ENCODE data around the gene DNAH3.
"Not testable (repeated sequence)": the region's sequence is repeated elsewhere in the genome, so short reads cannot be mapped to it uniquely, and the experiment has no call there.

Gene DNAH3

DNA sequence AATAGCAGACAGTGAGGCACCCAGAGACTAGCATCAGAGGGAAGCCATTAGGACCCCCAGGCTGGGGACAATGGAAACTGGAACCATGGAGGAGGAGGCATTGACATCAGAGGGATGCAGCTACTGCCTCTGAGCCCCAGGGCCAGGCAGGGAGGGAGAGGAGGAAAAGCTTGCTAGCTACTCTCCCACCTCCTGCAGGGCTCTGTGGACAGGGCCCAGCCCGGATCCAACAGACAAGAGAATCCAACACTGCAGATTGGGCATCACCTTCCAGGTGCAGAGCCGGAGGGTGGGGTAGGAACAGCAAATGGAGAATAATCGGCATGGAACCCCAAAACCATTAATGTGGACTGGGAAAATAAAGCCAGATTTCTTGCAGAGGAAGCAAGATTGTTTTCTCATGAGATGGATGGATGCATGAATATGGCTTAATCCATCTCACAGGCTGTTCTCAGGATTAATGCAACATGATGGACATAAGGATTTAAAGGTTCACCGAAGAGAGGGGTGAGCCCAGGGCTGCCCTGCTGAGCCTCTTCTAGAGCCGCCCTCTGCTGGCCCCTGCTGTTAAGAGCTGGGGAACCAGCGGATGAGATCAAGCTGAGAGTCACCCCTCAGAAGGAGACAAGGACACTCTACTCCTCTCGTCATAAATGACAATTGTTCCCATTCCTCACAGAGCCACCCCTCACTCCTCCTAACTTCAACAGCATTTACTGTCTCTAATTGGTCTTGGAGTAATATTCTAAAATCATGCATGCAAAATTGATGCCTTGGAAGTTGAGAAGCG lies 48.8 kb downstream of the DNAH3 start:
- TF ChIP-seq, protein P1, sequence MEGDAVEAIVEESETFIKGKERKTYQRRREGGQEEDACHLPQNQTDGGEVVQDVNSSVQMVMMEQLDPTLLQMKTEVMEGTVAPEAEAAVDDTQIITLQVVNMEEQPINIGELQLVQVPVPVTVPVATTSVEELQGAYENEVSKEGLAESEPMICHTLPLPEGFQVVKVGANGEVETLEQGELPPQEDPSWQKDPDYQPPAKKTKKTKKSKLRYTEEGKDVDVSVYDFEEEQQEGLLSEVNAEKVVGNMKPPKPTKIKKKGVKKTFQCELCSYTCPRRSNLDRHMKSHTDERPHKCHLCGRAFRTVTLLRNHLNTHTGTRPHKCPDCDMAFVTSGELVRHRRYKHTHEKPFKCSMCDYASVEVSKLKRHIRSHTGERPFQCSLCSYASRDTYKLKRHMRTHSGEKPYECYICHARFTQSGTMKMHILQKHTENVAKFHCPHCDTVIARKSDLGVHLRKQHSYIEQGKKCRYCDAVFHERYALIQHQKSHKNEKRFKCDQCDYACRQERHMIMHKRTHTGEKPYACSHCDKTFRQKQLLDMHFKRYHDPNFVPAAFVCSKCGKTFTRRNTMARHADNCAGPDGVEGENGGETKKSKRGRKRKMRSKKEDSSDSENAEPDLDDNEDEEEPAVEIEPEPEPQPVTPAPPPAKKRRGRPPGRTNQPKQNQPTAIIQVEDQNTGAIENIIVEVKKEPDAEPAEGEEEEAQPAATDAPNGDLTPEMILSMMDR (IDR thresholded peaks at IDR 0.05; ENCODE audit: extremely low read depth, insufficient read depth, missing control alignments) = peak; percentile 41
- DNase-seq (ENCODE audit: low spot score) = no peak
- in situ Hi-C loops (cut with MboI; ENCODE audit: low pct_unique_long_range_greater_than_20kb, low sequenced_read_pairs, unreplicated experiment) = no loop called here

DNA sequence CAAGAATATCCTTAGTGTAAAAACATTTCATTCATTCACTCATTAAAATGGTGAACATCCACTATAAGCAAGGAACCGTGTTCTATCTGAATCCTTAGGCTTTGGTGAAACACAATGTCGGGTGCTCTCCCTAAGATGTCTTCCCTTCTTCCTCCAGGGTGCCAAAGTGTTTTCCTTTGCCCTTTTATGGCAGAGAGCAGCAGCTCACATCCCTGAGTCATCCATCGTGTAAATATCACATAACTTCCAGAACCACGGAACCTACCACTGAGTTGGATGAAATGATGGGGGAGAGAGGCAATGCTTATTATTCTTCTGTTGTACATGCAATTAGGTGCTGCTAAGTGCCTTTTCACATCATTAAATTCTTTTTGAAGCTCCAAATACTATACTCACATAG lies 50.2 kb downstream of the DNAH3 start:
- DNase-seq (ENCODE audit: low spot score) = no peak
- in situ Hi-C loops (cut with MboI; ENCODE audit: low pct_unique_long_range_greater_than_20kb, low sequenced_read_pairs, unreplicated experiment) = no loop called here
- TF ChIP-seq, protein P1 (IDR thresholded peaks at IDR 0.05; ENCODE audit: extremely low read depth, insufficient read depth, missing control alignments) = no peak

DNA sequence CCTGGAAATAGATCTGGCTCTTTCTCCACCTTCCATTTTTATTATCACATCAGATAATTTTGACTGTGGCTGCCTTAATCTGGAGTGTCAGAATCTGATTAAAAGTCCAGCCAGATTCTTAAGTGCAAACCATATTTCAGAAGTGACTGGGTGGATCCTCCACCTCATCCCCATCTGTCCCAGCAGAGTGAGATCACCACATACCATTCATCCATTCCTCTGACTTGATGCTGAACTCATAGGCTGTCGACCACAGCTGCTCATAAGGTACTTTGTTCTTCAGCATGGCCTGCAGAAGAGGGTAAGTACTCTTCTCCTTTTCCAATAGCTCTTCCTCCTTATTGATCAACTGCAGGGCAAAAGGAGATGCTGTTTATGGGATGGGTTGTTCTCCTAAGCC lies 53.5 kb downstream of the DNAH3 start:
- DNase-seq (ENCODE audit: low spot score) = no peak
- in situ Hi-C loops (cut with MboI; ENCODE audit: low pct_unique_long_range_greater_than_20kb, low sequenced_read_pairs, unreplicated experiment) = no loop called here
- TF ChIP-seq, protein P1 (IDR thresholded peaks at IDR 0.05; ENCODE audit: extremely low read depth, insufficient read depth, missing control alignments) = no peak

DNA sequence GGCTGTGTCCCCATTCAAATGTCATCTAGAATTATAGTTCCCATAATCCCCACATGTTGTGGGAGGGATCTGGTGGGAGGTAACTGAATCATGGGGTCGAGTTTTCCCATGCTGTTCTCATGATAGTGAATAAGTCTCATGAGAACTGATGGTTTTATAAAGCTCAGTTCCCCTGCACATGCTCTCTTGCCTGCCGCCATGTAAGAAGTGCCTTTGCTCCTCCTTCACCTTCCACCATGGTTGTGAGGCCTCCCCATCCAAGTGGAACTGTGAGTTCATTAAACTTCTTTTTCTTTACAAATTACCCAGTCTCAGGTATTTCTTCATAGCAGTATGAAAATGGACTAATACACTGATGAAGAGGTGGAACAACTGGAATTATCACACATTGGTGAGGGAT lies 55.9 kb downstream of the DNAH3 start:
- DNase-seq (ENCODE audit: low spot score); in situ Hi-C loops (cut with MboI; ENCODE audit: low pct_unique_long_range_greater_than_20kb, low sequenced_read_pairs, unreplicated experiment): not testable (repeated sequence)

- no peak for DNase-seq (ENCODE audit: low spot score)
- in situ Hi-C loops (cut with MboI; ENCODE audit: low pct_unique_long_range_greater_than_20kb, low sequenced_read_pairs, unreplicated experiment) = no loop called here
- TF ChIP-seq, protein P1 (IDR thresholded peaks at IDR 0.05; ENCODE audit: extremely low read depth, insufficient read depth, missing control alignments) = no peak
Observed at GRCh38 chr16:21092951-21093350, 57.7 kb downstream of the DNAH3 start.

DNA sequence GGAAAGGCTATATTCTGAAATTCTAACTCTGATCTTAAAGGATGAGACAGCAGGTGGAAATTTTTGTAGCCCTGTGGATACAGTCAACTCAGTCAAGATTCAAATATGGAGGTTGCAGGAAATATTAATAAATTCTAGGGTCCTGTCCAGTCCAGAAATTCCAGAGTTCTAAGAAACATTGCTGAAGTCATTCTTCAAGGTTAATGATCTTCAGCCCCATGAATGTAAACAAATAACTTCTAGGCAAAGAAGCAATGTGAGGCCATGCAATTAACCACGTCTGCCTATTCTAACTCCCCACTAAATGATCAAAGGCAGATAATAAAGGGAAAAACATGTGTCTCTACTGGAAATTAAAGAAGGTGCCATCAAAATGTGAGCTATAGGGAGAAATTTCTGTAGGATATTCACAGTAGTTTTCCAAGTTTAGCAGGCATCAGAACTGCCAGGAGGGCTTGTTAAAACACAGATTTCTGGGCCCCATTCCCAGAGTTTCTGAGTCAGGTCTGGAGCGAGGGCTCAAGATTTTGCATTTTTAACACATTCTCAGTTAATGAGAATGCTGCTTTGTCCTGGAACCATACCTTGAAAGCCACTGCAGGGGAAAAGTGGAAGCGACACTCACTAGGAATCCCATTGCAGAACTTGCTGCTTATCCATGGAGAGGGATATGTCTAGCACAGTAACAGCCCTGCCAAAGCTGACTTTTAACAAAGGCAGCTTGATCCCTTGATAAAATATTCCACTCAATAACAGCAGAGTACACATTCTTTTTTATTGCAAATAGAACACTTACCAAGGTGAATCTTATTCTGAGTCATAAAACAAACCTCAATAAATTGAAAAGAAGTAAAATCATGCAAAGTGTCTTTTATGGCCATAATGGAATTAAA lies 61.8 kb downstream of the DNAH3 start:
- TF ChIP-seq, protein P1 (IDR thresholded peaks at IDR 0.05; ENCODE audit: extremely low read depth, insufficient read depth, missing control alignments) = no peak
- DNase-seq (ENCODE audit: low spot score) = no peak
- in situ Hi-C loops (cut with MboI; ENCODE audit: low pct_unique_long_range_greater_than_20kb, low sequenced_read_pairs, unreplicated experiment) = no loop called here

DNA sequence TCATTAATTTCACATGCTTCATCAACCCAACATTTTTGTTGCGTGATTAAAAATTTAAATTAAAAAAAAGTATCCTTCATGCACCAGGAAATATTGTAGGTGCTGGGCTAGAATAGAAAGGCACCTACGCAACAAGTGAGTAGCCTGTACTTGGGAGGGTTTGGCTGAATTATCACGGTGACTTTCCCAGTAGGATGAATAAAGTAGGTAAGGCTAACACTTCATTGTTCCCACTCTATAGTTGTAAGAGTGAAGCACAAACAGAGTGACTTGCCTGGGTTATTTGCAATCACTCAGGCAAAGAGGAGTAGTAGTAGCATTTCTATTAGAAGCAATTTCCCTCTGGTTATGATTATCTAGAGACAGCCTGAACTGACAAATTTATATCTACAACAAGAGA lies 62.5 kb downstream of the DNAH3 start:
- in situ Hi-C loops (cut with MboI; ENCODE audit: low pct_unique_long_range_greater_than_20kb, low sequenced_read_pairs, unreplicated experiment) = no loop called here
- TF ChIP-seq, protein P1 (IDR thresholded peaks at IDR 0.05; ENCODE audit: extremely low read depth, insufficient read depth, missing control alignments) = no peak
- no peak for DNase-seq (ENCODE audit: low spot score)

Data from GM13977 (cell line).